HG03064 (cell line): ENCODE results near the gene USP10.
"Not testable (repeated sequence)": the region's sequence is repeated elsewhere in the genome, so short reads cannot be mapped to it uniquely, and the experiment has no call there.

Experiments
- ATAC-seq: cut with Tn5 transposase; IDR thresholded peaks from one replicate; pipeline ENCODE4 v1.9.1; 2021; ENCODE audit warnings: low read depth; ENCODE audit not compliant: unreplicated experiment

The USP10 gene

GRCh38 chr16:84672276-84673202, 27.3 kb upstream of the USP10 start:
- no peak for ATAC-seq

- no peak for ATAC-seq
These were observed 26.6 kb upstream of the USP10 start for GRCh38 chr16:84673203-84673535.

DNA sequence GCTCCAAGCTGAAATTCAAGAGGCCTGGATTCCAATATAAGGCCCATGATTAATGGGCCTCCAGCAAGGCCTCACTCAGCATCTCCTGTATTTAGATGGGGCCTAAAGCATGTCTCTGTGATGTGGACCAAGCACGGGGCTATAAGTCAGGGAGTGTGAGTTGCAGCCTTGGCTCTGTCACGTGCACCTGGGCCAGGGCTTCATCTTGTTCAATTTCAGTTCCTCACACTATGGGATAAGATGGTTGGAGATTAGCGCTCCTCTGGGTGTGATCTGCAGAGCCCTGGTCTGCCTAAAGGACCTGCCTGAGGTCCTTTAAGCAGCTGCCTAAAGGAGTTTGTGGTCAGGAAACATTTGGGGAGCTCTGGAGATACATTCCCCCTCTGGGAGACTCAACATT, 26.2 kb upstream of the USP10 start:
- ATAC-seq: no peak

DNA sequence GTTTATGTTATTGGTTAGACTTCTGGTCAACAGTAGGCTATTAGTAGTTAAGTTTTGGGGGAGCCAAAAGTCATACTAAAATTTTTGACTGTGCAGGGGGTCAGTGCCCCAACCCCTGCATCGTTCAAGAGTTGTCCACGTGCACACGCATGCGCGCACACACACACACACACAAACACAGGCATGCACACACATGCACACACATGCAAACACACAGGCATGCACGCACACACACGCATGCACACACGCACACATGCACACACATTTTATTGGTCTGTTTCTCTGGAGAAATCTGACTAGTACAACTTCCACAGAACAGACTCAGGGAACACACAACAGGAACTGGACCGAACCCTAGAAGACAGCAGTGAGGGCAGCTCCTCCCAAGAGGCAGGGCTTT, 24.4 kb upstream of the USP10 start:
- no peak for ATAC-seq

DNA sequence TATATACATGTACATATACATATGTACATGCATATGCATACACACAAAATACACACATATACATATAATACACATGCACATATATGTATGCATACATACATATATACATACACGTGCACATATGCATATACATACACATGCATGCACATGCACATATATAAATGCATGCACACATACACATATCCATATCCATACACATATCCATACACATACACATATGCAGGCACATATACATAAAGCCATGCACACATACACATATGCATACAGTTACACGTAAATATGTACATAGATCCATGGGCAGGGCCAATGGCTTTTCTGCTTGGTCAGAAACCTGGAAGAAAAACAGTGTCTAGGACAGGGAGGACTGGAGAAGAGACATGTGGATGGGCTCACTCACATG, 23.9 kb upstream of the USP10 start:
- no peak for ATAC-seq

- no peak for ATAC-seq
These were observed 22.6 kb upstream of the USP10 start for GRCh38 chr16:84677017-84677803.

GRCh38 chr16:84677849-84678248, 22.0 kb upstream of the USP10 start:
- ATAC-seq: no peak

- no peak for ATAC-seq
These were observed 21.3 kb upstream of the USP10 start for GRCh38 chr16:84678541-84678940.

GRCh38 chr16:84680165-84680842, 19.5 kb upstream of the USP10 start:
- ATAC-seq: no peak

DNA sequence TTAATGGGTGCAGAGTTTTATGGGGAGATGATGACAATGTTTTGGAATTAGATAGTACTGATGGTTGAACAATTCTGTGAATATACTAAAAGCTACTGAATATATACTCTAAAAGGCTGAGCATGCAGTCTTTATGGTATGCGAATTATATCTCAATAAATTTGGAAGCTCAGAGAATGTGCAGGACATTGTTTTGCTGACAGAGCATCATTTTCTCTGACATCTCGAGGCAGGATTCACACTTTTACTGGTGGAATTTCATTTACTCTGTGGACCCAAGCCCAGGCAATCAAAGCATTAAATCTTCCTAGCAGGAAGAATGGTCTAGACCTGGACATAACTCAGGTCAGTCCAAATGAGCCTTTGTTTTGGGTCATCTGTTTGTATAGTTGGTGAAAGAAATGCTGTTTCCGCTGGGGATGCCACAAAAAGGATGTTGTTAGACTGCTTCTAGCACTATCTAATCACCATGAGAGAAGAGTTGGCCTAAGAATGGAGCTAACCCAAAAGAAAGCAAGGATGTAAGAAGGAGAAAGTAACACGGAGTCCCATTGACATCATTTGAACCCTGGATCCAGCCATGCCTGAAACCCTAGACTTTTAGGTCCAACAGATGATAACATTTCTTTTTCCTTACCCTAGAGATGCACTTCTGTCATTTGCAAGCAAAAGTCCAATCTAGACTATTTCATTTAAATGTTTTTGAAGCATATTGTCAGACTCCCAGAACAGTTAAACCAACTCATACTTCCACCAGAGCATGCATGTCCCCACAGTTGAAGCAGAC, 18.8 kb upstream of the USP10 start:
- no peak for ATAC-seq

DNA sequence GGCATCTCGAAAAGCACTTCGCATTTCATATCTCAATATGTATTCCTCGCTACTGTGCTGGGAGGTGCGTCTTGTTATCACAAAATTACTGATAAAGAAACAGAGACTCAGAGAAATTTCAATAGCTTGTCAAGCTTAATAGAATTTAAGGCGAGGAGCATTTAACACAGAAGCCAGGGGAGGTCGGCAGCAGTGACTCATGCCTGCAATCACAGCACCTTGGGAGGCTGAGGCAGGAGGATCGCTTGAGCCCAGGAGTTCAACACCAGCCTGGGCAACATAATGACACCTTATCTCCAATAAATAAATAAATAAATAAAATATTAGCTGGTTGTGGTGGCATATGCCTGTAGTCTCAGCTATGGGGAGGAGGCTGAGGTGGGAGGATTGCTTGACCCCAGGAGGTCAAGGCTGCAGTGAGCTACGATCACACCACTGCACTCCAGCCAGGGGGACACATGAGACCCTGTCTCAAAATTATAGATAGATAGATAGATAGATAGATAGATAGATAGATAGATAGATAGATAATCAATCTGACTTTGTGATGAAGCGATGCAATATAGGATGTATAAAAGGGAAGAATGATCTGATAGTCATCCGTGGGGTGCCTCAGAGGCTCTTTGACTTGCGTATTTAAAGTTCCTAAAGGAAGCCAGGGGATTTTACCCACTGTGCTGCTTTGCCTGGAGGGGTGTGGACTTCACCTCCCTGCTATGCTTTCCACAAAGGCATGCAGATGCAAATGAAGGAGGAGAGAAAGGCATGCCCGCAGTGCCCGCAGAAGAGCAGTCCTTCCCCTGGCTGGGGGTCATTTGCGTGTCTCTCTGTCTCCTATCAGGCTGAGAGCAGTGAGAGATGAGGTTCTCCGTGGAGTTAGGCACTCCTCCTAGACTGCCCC, 15.9 kb upstream of the USP10 start:
- ATAC-seq: no peak

DNA sequence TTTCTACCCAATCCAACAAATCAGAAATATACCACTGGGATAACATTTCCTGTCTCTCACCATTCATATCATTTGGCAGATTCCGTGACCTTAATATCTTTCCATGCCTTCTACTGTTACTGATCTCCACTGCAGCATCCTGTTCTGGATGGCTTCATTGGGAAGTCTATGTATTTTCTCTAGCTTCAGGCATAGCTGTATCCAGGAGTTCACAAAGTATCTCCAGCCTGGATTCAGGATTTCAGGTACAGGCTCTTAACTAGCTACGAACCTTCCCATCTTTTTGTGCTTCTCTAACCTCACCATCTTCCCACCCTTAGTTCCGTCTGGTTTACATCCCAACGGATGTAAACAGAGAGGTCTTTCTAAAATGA, 15.2 kb upstream of the USP10 start:
- ATAC-seq: no peak

GRCh38 chr16:84685210-84685609, 14.6 kb upstream of the USP10 start:
- no peak for ATAC-seq

DNA sequence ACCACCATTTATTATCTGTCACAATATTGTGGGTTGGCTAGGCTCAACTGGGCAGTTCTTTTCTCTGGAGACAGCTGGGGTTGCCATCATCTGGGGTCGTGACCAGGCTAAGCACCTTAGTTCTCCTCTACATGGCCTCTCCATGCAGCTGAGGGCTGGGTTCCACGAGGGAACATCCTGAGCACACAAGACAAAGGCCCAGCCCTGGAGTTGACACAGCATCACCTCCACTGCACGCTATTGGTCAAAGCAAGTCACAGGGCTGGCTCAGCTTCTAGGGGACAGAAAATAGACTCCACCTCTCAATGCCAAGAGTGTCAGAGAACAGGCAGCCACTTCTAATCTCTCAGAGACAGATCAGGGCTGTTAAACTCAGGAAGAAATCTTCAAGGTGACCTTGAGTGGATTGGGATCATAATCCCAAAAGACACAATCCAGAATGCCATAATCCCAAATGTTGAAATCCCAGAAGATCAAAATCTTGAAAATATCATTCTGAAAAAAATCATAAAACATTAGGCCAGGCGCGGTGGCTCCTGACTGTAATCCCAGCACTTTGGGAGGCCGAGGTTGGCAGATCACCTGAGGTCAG, 13.0 kb upstream of the USP10 start:
- no peak for ATAC-seq

- ATAC-seq: peak; percentile 78
These were observed 12.1 kb upstream of the USP10 start for GRCh38 chr16:84687715-84688114.

DNA sequence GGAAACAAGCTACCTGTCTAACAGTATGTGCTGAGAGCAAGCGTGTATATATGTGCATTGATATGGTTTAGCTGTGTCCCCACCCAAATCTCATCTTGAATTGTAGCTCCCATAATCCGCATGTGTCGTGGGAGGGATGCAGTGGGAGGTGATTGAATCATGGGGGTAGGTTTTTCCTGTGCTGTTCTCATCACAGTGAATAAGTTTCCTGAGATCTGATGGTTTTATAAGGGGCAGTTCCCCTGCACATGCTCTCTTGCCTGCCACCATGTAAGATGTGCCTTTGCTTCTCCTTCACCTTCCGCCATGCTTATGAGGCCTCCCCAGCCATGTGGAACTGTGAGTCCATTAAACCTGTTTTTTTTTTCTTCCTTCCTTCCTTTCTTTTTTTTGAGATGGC, 11.6 kb upstream of the USP10 start:
- ATAC-seq: not testable (repeated sequence)

GRCh38 chr16:84689111-84689510, 10.7 kb upstream of the USP10 start:
- ATAC-seq: no peak

DNA sequence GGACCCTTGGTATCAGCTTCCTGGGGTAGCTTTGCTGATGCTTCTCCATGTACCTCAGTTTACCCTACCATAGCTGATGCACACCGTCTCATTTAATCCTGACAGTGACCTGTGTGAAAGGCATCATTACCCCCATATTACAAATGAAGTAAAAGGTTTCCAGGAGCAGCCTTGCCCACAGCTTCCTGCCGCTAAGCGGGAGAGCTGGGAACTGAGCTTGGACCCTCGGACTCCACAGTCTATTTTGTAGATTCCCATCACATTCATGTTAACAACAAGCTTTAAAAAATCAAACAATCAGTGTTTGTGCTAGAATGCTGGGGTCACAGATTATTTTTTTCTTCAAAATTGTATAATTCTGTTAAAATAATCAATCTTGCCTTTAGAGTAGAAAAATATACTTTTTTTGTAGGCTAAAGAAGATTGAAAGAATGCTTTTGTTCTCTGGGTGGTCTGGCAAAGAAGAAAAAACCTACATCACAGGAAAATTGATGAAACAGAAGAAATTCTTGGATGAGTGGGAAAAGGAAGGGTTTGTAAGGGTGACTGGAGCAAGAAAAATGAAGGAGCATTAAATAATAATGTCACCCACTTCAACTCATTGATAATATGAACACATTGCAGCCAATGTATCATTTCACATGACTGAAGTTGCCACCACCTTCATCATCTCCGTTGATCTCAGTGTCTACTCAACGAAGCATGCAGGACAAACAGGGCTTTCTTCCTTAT, 9.5 kb upstream of the USP10 start:
- no peak for ATAC-seq
